ENCODE data around the gene CDKAL1.

The CDKAL1 gene

GRCh38 chr6:21222656-21223055 lies 688.4 kb downstream of the CDKAL1 start:
- H3K27me3 ChIP-seq (ENCODE audit: control insufficient read depth, insufficient read depth, low read length): no peaks in the 10 kb centered on the region
- WGBS (ENCODE audit: insufficient coverage, insufficient read length): no CpG with 5 or more reads among the region's 7 CpGs
- H3K36me3 ChIP-seq (ENCODE audit: control insufficient read depth, insufficient read depth, low read length): no peaks in the 10 kb centered on the region
- no peaks in the 10 kb centered on the region for H3K9me3 ChIP-seq (ENCODE audit: control insufficient read depth, insufficient read depth, low read length)
- DNase-seq (ENCODE audit: low read depth, low spot score): no peak
- H3K27ac ChIP-seq (ENCODE audit: low read length): no peak overlapping the region
- no peaks in the 10 kb centered on the region for H3K4me1 ChIP-seq (ENCODE audit: control insufficient read depth, insufficient read depth, low read length)
- no peak overlapping the region for H3K4me3 ChIP-seq (ENCODE audit: low read length)

- Histone ChIP-seq H3K9me3 (ENCODE audit: control insufficient read depth, insufficient read depth, low read length) (no peaks in the 10 kb centered on the region), H3K4me1 (ENCODE audit: control insufficient read depth, insufficient read depth, low read length) (no peaks in the 10 kb centered on the region), H3K27me3 (ENCODE audit: control insufficient read depth, insufficient read depth, low read length) (no peaks in the 10 kb centered on the region), H3K27ac (ENCODE audit: low read length) (no peak overlapping the region), H3K4me3 (ENCODE audit: low read length) (no peak overlapping the region), H3K36me3 (ENCODE audit: control insufficient read depth, insufficient read depth, low read length) (no peaks in the 10 kb centered on the region)
- no peak for DNase-seq (ENCODE audit: low read depth, low spot score)
- no CpG with 5 or more reads among the region's 5 CpGs for WGBS (ENCODE audit: insufficient coverage, insufficient read length)
These were observed 691.7 kb downstream of the CDKAL1 start for GRCh38 chr6:21225912-21226311.

- H3K4me3 ChIP-seq (ENCODE audit: low read length): no peak overlapping the region
- DNase-seq (ENCODE audit: low read depth, low spot score): no peak
- no peak overlapping the region for H3K27ac ChIP-seq (ENCODE audit: low read length)
- H3K4me1 ChIP-seq (ENCODE audit: control insufficient read depth, insufficient read depth, low read length): no peaks in the 10 kb centered on the region
- H3K27me3 ChIP-seq (ENCODE audit: control insufficient read depth, insufficient read depth, low read length): no peaks in the 10 kb centered on the region
- H3K9me3 ChIP-seq (ENCODE audit: control insufficient read depth, insufficient read depth, low read length): no peaks in the 10 kb centered on the region
- WGBS (ENCODE audit: insufficient coverage, insufficient read length): no CpG with 5 or more reads among the region's 6 CpGs
- no peaks in the 10 kb centered on the region for H3K36me3 ChIP-seq (ENCODE audit: control insufficient read depth, insufficient read depth, low read length)
These were observed 693.2 kb downstream of the CDKAL1 start for GRCh38 chr6:21227486-21227885.

GRCh38 chr6:21228411-21228810 lies 694.2 kb downstream of the CDKAL1 start:
- no peaks in the 10 kb centered on the region for H3K36me3 ChIP-seq (ENCODE audit: control insufficient read depth, insufficient read depth, low read length)
- H3K27me3 ChIP-seq (ENCODE audit: control insufficient read depth, insufficient read depth, low read length): no peaks in the 10 kb centered on the region
- no peak overlapping the region for H3K27ac ChIP-seq (ENCODE audit: low read length)
- no peaks in the 10 kb centered on the region for H3K4me1 ChIP-seq (ENCODE audit: control insufficient read depth, insufficient read depth, low read length)
- WGBS (ENCODE audit: insufficient coverage, insufficient read length): no CpG with 5 or more reads among the region's 2 CpGs
- no peak for DNase-seq (ENCODE audit: low read depth, low spot score)
- no peak overlapping the region for H3K4me3 ChIP-seq (ENCODE audit: low read length)
- H3K9me3 ChIP-seq (ENCODE audit: control insufficient read depth, insufficient read depth, low read length): no peaks in the 10 kb centered on the region

GRCh38 chr6:21228876-21229460 lies 694.7 kb downstream of the CDKAL1 start:
- H3K27ac ChIP-seq (ENCODE audit: low read length): no peak overlapping the region
- no CpG with 5 or more reads among the region's 6 CpGs for WGBS (ENCODE audit: insufficient coverage, insufficient read length)
- DNase-seq (ENCODE audit: low read depth, low spot score): no peak
- H3K36me3 ChIP-seq (ENCODE audit: control insufficient read depth, insufficient read depth, low read length): no peaks in the 10 kb centered on the region
- H3K9me3 ChIP-seq (ENCODE audit: control insufficient read depth, insufficient read depth, low read length): no peaks in the 10 kb centered on the region
- H3K27me3 ChIP-seq (ENCODE audit: control insufficient read depth, insufficient read depth, low read length): no peaks in the 10 kb centered on the region
- H3K4me3 ChIP-seq (ENCODE audit: low read length): no peak overlapping the region
- H3K4me1 ChIP-seq (ENCODE audit: control insufficient read depth, insufficient read depth, low read length): no peaks in the 10 kb centered on the region

GRCh38 chr6:21230536-21230935 lies 696.3 kb downstream of the CDKAL1 start:
- Histone ChIP-seq H3K4me1 (ENCODE audit: control insufficient read depth, insufficient read depth, low read length) (no peaks in the 10 kb centered on the region), H3K27me3 (ENCODE audit: control insufficient read depth, insufficient read depth, low read length) (no peaks in the 10 kb centered on the region), H3K9me3 (ENCODE audit: control insufficient read depth, insufficient read depth, low read length) (no peaks in the 10 kb centered on the region), H3K36me3 (ENCODE audit: control insufficient read depth, insufficient read depth, low read length) (no peaks in the 10 kb centered on the region), H3K27ac (ENCODE audit: low read length) (no peak overlapping the region), H3K4me3 (ENCODE audit: low read length) (no peak overlapping the region)
- no CpG with 5 or more reads among the region's 5 CpGs for WGBS (ENCODE audit: insufficient coverage, insufficient read length)
- no peak for DNase-seq (ENCODE audit: low read depth, low spot score)

- no peaks in the 10 kb centered on the region for H3K27me3 ChIP-seq (ENCODE audit: control insufficient read depth, insufficient read depth, low read length)
- H3K27ac ChIP-seq (ENCODE audit: low read length): no peak overlapping the region
These were observed 700.9 kb downstream of the CDKAL1 start for GRCh38 chr6:21235162-21235561.

GRCh38 chr6:21238208-21238607 lies 704.0 kb downstream of the CDKAL1 start:
- Histone ChIP-seq H3K4me1 (ENCODE audit: control insufficient read depth, insufficient read depth, low read length) (no peaks in the 10 kb centered on the region), H3K9me3 (ENCODE audit: control insufficient read depth, insufficient read depth, low read length) (no peaks in the 10 kb centered on the region), H3K27me3 (ENCODE audit: control insufficient read depth, insufficient read depth, low read length) (no peaks in the 10 kb centered on the region), H3K36me3 (ENCODE audit: control insufficient read depth, insufficient read depth, low read length) (no peaks in the 10 kb centered on the region), H3K4me3 (ENCODE audit: low read length) (no peak overlapping the region), H3K27ac (ENCODE audit: low read length) (no peak overlapping the region)
- DNase-seq (ENCODE audit: low read depth, low spot score): no peak
- WGBS (ENCODE audit: insufficient coverage, insufficient read length): no CpG with 5 or more reads among the region's 2 CpGs

More at GRCh38 chr6:21235162-21235561, 700.9 kb downstream of the CDKAL1 start:
- Histone ChIP-seq H3K36me3 (ENCODE audit: control insufficient read depth, insufficient read depth, low read length) (no peaks in the 10 kb centered on the region), H3K4me3 (ENCODE audit: low read length) (no peak overlapping the region), H3K4me1 (ENCODE audit: control insufficient read depth, insufficient read depth, low read length) (no peaks in the 10 kb centered on the region), H3K9me3 (ENCODE audit: control insufficient read depth, insufficient read depth, low read length) (no peaks in the 10 kb centered on the region)
- no peak for DNase-seq (ENCODE audit: low read depth, low spot score)

GRCh38 chr6:21240709-21241108 lies 706.5 kb downstream of the CDKAL1 start:
- Histone ChIP-seq H3K27me3 (ENCODE audit: control insufficient read depth, insufficient read depth, low read length) (no peaks in the 10 kb centered on the region), H3K4me3 (ENCODE audit: low read length) (no peak overlapping the region), H3K27ac (ENCODE audit: low read length) (no peak overlapping the region), H3K9me3 (ENCODE audit: control insufficient read depth, insufficient read depth, low read length) (no peaks in the 10 kb centered on the region), H3K36me3 (ENCODE audit: control insufficient read depth, insufficient read depth, low read length) (no peaks in the 10 kb centered on the region), H3K4me1 (ENCODE audit: control insufficient read depth, insufficient read depth, low read length) (no peaks in the 10 kb centered on the region)
- no peak for DNase-seq (ENCODE audit: low read depth, low spot score)
- no CpG with 5 or more reads among the region's 2 CpGs for WGBS (ENCODE audit: insufficient coverage, insufficient read length)

GRCh38 chr6:21241231-21242130 lies 707.2 kb downstream of the CDKAL1 start:
- no peak for DNase-seq (ENCODE audit: low read depth, low spot score)
- Histone ChIP-seq H3K4me3 (ENCODE audit: low read length) (no peak overlapping the region), H3K9me3 (ENCODE audit: control insufficient read depth, insufficient read depth, low read length) (no peaks in the 10 kb centered on the region), H3K27me3 (ENCODE audit: control insufficient read depth, insufficient read depth, low read length) (no peaks in the 10 kb centered on the region), H3K27ac (ENCODE audit: low read length) (no peak overlapping the region), H3K4me1 (ENCODE audit: control insufficient read depth, insufficient read depth, low read length) (no peaks in the 10 kb centered on the region), H3K36me3 (ENCODE audit: control insufficient read depth, insufficient read depth, low read length) (no peaks in the 10 kb centered on the region)
- WGBS (ENCODE audit: insufficient coverage, insufficient read length): no CpG with 5 or more reads among the region's 5 CpGs

Data from iPS DF 6.9 (cell line).